ENCODE results near the gene ATP9B. TPM values are rescaled to one million over a fixed set of nuclear protein-coding genes. Genes with fewer than 3 reads are reported as not detected.
"Not testable (repeated sequence)": the region's sequence is repeated elsewhere in the genome, so short reads cannot be mapped to it uniquely, and the experiment has no call there.

ATP9B gene
- total RNA-seq, 1 donor from 2014 or later = 30.2 TPM

- intact Hi-C loops (cut with micrococcal nuclease) = no loop called here
Observed at GRCh38 chr18:79323471-79323870, 254.3 kb downstream of the ATP9B start.

DNA sequence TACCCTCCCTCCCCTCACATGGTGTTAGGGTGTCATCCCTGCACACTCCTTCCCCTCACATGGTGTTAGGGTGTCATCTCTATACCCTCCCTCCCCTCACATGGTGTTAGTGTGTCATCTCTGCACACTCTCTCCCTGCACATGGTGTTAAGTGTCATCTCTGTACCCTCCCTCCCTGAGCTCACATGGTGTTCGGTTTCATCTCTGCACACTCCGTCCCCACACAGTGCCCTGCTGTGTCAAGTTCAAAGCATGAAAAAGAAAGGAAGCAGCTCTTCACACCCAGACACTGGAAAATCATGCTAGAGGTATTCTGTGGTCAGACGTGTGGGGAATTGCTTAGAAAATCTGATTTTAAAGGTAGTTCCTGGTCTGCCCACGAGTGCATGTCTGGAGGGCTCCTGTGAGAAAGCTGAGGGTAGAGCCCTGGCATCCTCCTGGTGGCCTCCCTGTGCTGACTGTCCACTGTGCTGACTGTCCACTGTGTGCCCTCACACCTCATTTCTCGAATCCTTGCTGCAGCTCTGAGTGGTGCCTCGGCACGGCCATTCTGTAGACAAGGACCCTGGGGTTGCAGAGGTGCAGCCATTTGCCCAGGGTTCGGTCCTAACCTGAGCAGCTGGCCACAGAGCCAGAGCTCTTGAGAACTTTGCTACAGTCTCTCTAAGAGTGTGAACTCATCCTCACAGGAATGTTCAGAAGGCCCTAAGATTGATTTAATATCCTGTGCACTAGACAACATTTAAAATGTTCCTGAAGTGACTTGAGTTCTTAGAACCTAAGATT, 257.4 kb downstream of the ATP9B start:
- intact Hi-C loops (cut with micrococcal nuclease) = no loop called here

- intact Hi-C loops (cut with micrococcal nuclease) = no loop called here
Observed at GRCh38 chr18:79327199-79327721, 258.1 kb downstream of the ATP9B start.

DNA sequence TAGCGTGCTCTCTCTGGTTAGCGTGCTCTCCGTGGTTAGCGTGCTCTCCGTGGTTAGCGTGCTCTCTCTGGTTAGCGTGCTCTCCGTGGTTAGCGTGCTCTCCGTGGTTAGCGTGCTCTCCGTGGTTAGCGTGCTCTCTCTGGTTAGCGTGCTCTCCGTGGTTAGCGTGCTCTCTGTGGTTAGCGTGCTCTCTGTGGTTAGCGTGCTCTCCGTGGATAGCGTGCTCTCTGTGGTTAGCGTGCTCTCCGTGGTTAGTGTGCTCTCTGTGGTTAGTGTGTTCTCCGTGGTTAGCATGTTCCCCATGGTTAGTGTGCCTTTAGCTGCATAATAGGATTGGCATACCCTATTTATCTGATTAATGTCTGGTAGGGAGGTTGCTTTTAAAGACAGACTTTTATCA, 258.7 kb downstream of the ATP9B start:
- intact Hi-C loops (cut with micrococcal nuclease) = not testable (repeated sequence)

GRCh38 chr18:79328887-79329286, 259.7 kb downstream of the ATP9B start:
- intact Hi-C loops (cut with micrococcal nuclease) = no loop called here

DNA sequence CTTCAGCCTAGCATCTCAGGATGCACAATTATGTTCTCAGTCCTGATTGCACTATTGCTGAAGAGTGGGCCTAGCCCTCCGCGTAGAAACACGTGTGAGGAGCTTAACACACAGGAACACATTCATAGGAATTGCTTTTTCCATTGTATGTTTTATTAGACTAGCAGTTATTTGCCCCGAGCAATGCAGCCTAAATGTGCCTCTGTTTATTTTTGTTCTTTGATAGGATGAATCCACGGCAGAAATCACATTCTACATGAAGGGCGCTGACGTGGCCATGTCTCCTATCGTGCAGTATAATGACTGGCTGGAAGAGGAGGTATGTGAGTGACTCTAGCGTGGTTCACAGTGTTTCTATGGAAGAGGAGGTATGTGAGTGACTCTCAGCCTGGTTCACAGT, 260.6 kb downstream of the ATP9B start:
- intact Hi-C loops (cut with micrococcal nuclease) = no loop called here

GRCh38 chr18:79332646-79333045, 263.5 kb downstream of the ATP9B start:
- intact Hi-C loops (cut with micrococcal nuclease) = no loop called here

DNA sequence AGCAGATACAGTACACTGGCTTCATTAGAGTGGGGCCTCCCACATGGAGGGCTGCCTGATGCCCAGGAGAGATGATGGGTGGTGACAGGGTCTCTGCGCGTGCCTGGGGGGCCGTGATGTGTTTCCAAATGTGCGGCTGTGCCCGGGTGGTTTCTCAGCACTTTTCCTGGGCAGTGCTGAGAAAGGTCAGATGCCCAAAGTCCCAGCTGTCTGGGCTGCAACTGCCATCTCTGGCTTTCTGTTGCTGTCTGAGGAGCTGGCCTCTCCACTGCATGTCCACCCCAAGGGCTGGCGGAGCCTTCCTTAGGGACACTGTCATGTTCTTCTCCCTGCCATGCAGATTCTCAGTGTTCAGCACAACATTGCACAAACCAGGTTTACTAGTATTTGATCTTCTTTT, 263.9 kb downstream of the ATP9B start:
- intact Hi-C loops (cut with micrococcal nuclease) = no loop called here

DNA sequence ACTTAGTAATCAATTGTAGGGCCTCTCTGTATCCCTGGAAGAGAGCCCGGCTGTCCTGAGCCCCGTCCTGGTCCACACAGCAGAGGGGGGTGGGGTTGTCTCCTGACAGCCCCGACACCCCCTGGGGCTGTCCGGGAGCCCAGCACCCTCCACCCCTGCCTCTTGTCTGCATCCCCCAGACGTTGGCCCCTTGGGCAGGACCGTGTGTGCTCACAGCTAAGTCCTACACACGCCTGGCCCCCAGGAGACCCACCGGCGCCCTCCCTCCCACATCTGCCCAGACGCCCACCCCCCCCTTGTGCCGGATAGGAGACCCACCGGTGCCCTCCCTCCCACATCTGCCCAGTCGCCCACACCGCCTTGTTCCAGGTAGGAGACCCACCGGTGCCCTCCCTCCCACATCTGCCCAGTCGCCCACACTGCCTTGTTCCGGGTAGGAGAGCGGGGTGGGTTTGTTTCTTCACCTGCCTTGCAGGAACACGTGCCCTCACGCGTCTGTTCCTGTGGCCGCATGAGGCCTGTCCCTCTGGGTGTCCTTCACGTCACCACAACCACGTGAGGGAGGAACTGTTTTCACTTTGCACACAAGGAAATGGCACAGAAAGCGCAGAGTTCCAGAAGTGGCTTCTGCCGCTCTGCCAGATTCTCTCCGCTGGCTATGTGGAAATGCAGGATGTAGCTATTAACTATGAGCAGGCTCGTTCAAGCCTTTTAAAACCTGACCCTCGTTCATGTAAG, 265.5 kb downstream of the ATP9B start:
- intact Hi-C loops (cut with micrococcal nuclease) = no loop called here

DNA sequence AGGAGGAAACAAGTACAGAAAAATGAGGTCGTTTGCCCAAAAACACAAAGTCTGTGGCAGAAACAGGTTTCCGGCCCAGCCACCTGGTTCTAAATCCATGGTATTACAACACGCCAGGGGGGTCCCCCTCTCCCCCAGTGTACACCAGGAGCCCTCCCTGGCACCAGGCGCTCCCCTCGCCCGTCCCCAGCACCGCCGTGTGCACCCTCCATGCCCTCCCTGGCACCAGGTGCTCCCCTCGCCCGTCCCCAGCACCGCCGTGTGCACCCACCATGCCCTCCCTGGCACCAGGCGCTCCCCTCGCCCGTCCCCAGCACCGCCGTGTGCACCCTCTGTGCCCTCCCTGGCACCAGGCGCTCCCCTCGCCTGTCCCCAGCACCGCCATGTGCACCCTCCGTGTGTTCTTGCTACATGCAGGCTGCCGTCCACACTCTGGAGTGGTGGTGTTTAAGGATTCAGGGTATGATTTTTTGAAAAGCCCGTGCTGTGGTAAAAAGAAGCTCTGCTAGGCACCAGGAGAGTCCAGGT, 266.7 kb downstream of the ATP9B start:
- intact Hi-C loops (cut with micrococcal nuclease) = no loop called here

- intact Hi-C loops (cut with micrococcal nuclease) = no loop called here
Observed at GRCh38 chr18:79336556-79337142, 267.5 kb downstream of the ATP9B start.

DNA sequence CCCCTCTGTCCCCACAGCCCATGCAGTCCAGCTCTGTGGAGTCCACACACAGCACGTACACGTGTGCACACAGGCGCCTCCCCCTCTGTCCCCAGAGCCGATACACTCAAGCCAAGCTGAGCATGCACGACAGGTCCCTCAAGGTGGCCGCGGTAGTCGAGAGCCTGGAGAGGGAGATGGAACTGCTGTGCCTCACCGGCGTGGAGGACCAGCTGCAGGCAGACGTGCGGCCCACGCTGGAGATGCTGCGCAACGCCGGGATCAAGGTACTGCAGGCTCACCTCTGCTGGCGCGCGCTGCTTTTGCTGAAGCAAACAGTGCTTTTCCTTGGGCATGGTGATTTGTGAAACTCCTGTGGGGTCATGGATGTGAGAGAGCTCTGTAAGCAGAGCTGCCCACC, 268.0 kb downstream of the ATP9B start:
- intact Hi-C loops (cut with micrococcal nuclease) = no loop called here

DNA sequence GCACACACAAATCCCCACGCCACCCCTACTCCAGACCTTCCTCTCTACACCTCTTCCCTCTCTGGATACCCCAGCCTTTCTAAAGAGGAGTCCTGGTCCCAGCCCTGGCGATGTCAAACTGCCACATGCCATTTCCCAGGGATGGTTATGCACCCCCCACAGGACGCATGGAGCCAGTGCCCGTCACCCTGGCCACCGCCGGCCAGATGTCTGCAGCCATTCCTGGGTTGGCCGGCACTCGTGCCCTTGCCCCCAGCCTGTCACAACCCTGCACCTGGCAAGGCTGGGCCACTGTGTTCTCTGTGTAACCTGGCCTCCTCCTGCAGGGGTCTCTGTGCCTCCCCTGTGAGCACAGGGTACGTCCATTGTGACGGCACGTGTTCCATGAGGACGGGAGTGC, 268.4 kb downstream of the ATP9B start:
- intact Hi-C loops (cut with micrococcal nuclease) = no loop called here

GRCh38 chr18:79339094-79339908, 270.1 kb downstream of the ATP9B start:
- intact Hi-C loops (cut with micrococcal nuclease) = no loop called here

DNA sequence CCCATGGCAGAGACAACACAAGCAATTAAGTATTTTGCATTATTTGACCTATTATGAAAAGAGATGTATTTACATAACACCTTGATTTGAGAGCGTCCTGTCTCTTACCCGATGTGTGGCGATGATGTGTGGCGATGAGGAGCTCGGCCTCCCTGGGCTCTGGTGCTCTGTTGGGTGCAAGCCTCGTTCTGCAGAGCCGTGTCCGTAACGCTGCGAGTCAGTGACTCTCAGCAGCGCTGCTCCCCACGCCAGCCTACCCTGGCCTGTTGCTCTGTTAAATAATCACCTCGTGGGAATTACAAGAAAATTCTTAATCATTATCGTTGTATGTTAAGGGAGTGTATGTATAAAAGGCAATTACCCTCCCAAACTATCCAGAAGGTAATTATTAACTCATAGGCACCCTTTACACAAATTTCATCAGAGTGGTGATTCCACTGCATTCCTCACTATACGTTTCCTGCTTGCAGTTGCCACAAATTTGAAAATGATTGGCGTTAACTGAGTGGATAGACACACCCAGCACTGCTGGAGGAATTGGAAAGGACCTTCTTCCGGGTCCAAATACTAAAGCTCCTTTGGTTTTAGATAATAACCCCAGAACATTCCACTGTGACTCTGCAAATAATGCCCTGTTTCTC, 274.5 kb downstream of the ATP9B start:
- intact Hi-C loops (cut with micrococcal nuclease) = no loop called here

DNA sequence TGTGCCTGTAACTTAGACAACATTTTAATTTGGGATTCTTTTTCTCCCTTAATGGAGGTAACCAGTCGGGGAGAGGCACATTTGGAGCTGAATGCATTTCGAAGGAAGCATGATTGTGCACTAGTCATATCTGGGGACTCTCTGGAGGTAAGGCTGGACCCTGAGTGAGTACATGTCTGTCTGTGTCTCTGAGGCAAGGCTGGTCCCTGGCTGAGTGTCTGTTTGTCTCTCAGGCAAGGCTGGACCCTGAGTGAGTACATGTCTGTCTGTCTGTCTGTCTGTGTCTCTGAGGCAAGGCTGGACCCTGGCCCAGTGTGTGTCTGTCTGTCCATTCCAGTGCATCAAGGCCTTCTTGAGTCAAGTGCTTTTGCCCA, 275.0 kb downstream of the ATP9B start:
- intact Hi-C loops (cut with micrococcal nuclease) = no loop called here

DNA sequence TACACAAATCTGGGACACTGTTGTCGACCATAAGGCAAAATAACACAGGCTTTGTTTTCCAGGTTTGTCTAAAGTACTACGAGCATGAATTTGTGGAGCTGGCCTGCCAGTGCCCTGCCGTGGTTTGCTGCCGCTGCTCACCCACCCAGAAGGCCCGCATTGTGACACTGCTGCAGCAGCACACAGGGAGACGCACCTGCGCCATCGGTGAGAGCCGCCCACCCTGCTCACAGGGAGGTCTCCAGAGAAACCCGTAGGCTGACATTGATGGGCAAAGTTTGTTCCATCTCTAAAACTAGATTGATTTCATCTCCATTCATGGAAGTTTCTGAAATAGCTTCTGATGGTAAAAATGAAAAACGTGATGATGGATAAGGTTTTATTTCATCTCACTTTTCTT, 276.2 kb downstream of the ATP9B start:
- intact Hi-C loops (cut with micrococcal nuclease) = no loop called here

DNA sequence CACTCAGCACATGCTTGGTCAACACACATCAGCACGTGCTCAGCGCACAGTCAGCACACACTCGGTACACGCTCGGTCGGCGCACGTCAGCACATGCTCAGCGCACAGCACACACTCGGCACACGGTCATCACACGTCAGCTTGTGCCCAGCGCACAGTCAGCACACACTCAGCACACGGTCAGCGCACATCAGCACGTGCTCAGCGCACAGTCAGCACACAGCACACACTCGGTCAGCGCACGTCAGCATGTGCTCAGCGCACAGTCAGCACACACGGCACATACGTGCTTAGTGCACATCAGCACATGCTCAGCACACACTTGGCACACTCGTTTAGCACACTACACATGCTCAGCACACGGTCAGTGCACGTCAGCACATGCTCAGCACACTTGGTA, 276.8 kb downstream of the ATP9B start:
- intact Hi-C loops (cut with micrococcal nuclease) = no loop called here

DNA sequence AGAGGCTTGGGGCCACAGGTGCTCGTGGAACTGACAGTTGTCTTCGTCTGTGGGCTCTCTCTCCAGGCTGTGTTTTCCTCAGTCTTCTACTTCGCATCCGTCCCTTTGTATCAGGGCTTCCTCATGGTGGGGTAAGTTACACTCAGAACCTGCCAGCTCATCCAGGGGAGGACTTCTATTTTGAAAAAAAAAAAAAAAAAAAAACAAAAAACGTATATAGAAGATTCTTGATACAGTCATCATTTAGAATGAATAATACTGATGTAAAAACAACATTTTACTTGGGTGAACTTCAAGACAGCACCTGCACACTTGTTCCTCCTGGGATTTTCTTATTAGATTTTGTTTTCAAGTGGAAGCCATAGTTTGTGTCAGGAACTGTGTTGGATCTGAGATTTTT, 278.9 kb downstream of the ATP9B start:
- intact Hi-C loops (cut with micrococcal nuclease) = no loop called here

- intact Hi-C loops (cut with micrococcal nuclease) = no loop called here
Observed at GRCh38 chr18:79352432-79352831, 283.2 kb downstream of the ATP9B start.

DNA sequence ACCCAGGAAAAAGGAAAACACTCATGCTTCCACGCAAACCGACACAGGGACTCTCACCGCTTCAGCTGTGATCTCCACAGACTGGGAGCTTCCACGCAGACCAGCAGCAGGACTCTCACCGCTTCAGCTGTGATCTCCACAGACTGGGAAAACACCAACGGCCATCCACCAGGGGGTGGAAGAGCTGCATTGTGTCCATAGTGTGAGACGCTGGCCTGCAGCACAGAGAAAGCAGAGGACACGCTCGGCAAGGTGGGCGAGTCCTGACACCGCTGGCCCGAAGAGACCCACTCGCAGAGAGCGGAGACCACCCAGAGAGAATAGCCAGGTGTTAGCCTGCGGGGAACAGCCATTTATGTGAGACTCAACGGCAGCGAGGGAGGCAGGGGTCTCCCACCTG, 284.1 kb downstream of the ATP9B start:
- intact Hi-C loops (cut with micrococcal nuclease) = no loop called here

Measured in T-helper 2 cell treated with Interferon-gamma antibody and Interleukin-4, amounts not matched to agents 100 ng/mL and 5 ng/mL, for 36 hours (primary cell).